Tongue (tissue), 2 donors: Measurements from ENCODE around the gene METRNL. TPM values are rescaled to one million over a fixed set of nuclear protein-coding genes. Genes with fewer than 3 reads are reported as not detected.
"Not testable (repeated sequence)": the region's sequence is repeated elsewhere in the genome, so short reads cannot be mapped to it uniquely, and the experiment has no call there.

ENCODE experiments used
- DNase-seq: peaks from one replicate; pipeline ENCODE4 v3.0.0-alpha.2; 2015
- total RNA-seq: library from RNA; depleted of rRNA; stranded (reverse); fragments of >200 nt; gene quantifications from one replicate; pipeline ENCODE4 v1.2.3, GENCODE V29; 2014

METRNL gene
- total RNA-seq, 1 donor from 2014 or later, result 45.6 TPM

GRCh38 chr17:83052241-83052564 lies 27.2 kb upstream of the METRNL start:
- DNase-seq, result no peak

GRCh38 chr17:83053021-83053681 lies 26.3 kb upstream of the METRNL start:
- DNase-seq, result peak; percentile 42

- DNase-seq, result no peak
These were observed 25.5 kb upstream of the METRNL start for GRCh38 chr17:83053739-83054451.

GRCh38 chr17:83054518-83055125 lies 24.8 kb upstream of the METRNL start:
- DNase-seq, result no peak

- DNase-seq, result not testable (repeated sequence)
These were observed 24.2 kb upstream of the METRNL start for GRCh38 chr17:83055176-83055575.

- peak; percentile 45 for DNase-seq
These were observed 23.4 kb upstream of the METRNL start for GRCh38 chr17:83055911-83056582.

GRCh38 chr17:83056583-83057396 lies 22.6 kb upstream of the METRNL start:
- DNase-seq, result no peak

GRCh38 chr17:83057397-83057761 lies 22.0 kb upstream of the METRNL start:
- DNase-seq, result no peak

- DNase-seq, result no peak
These were observed 21.6 kb upstream of the METRNL start for GRCh38 chr17:83057793-83058265.

- no peak for DNase-seq
These were observed 21.1 kb upstream of the METRNL start for GRCh38 chr17:83058266-83058798.

- DNase-seq, result no peak
These were observed 17.8 kb upstream of the METRNL start for GRCh38 chr17:83061586-83061985.

- no peak for DNase-seq
These were observed 17.2 kb upstream of the METRNL start for GRCh38 chr17:83062011-83062817.

- no peak for DNase-seq
These were observed 16.4 kb upstream of the METRNL start for GRCh38 chr17:83062818-83063671.

- DNase-seq, result no peak
These were observed 15.2 kb upstream of the METRNL start for GRCh38 chr17:83064021-83064731.

GRCh38 chr17:83064732-83065659 lies 14.4 kb upstream of the METRNL start:
- DNase-seq, result no peak

GRCh38 chr17:83065660-83066542 lies 13.5 kb upstream of the METRNL start:
- DNase-seq, result no peak

GRCh38 chr17:83066543-83066890 lies 12.9 kb upstream of the METRNL start:
- DNase-seq, result not testable (repeated sequence)
